Measurements from ENCODE around the gene BCAS3. TPM values are rescaled to one million over a fixed set of nuclear protein-coding genes. Genes with fewer than 3 reads are reported as not detected.

The BCAS3 gene
- polyA plus RNA-seq, 3 donors = 10.3 to 19.1 (median 14.7) TPM

DNA sequence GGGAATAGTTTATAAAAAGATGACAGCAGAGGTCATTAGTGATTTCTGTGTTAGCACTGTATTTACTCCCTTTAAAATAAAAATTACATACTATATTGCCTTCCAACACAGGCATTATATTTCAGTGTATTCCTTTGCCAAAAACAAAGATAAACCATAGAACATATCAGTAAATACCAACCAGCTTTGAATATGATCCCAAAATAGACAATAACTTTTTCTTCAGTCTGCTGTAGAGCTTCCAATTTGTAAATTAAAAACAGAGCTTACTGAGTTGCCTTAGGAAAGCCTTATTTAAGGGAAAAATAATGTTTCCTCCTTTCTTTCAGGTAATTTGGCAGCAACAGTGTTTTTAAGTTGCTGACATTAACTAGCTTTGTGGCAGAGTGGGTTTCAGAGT, 369.9 kb downstream of the BCAS3 start:
- H3K4me2 ChIP-seq (replicated peaks; ENCODE audit: extremely low read depth, low read length, poor library complexity, severe bottlenecking) = no peak overlapping the region
- H3K27me3 Mint-ChIP-seq (ENCODE audit: low read depth in 3 of 3) = peaks cover 0 to 3% (median 0%) of the 10 kb centered on the region in 3 donors
- H3K4me3 ChIP-seq (replicated peaks in 1 of 3; ENCODE audit: low read depth in 2 of 3, low read length in 3 of 3) = no peak overlapping the region
- no peaks in the 10 kb centered on the region for H3K27me3 ChIP-seq (ENCODE audit: control insufficient read depth in 2 of 2, insufficient read depth in 2 of 2, low read length in 2 of 2)
- no peak for DNase-seq
- intact Hi-C loops (cut with micrococcal nuclease) = no loop called here
- no peaks in the 10 kb centered on the region for H3K79me2 ChIP-seq (ENCODE audit: insufficient read depth, low read length)
- H3K36me3 Mint-ChIP-seq = peaks cover 0 to 3% of the 10 kb centered on the region in 2 donors
- no peaks in the 10 kb centered on the region for H3K4me1 Mint-ChIP-seq
- H4K20me1 ChIP-seq (ENCODE audit: insufficient read depth, low read length) = no peaks in the 10 kb centered on the region
- no peak overlapping the region for H2AFZ ChIP-seq (ENCODE audit: insufficient read depth, low read depth, low read length, poor library complexity, severe bottlenecking)
- no peaks in the 10 kb centered on the region for H3K36me3 ChIP-seq (replicated peaks in 1 of 2; ENCODE audit: control insufficient read depth in 1 of 2, insufficient read depth in 2 of 2, low read length in 2 of 2)
- peaks cover 0 to 1% (median 0%) of the 10 kb centered on the region in 7 donors for H3K9me3 Mint-ChIP-seq
- H3K4me3 Mint-ChIP-seq = no peak overlapping the region
- H3K9me3 ChIP-seq (replicated peaks in 1 of 2; ENCODE audit: control insufficient read depth in 1 of 2, insufficient read depth in 1 of 2, low read length in 2 of 2) = no peaks in the 10 kb centered on the region
- no peak overlapping the region for H3K9ac ChIP-seq (ENCODE audit: insufficient read depth, low read length, poor library complexity, severe bottlenecking)
- no peak overlapping the region for H3K27ac ChIP-seq (ENCODE audit: low read depth in 1 of 2, low read length in 2 of 2)
- no peak overlapping the region for H3K27ac Mint-ChIP-seq
- no peak for TF ChIP-seq CTCF (IDR thresholded peaks at IDR 0.05)
- no peaks in the 10 kb centered on the region for H3K4me1 ChIP-seq (ENCODE audit: control insufficient read depth in 1 of 2, insufficient read depth in 2 of 2, low read length in 2 of 2)

DNA sequence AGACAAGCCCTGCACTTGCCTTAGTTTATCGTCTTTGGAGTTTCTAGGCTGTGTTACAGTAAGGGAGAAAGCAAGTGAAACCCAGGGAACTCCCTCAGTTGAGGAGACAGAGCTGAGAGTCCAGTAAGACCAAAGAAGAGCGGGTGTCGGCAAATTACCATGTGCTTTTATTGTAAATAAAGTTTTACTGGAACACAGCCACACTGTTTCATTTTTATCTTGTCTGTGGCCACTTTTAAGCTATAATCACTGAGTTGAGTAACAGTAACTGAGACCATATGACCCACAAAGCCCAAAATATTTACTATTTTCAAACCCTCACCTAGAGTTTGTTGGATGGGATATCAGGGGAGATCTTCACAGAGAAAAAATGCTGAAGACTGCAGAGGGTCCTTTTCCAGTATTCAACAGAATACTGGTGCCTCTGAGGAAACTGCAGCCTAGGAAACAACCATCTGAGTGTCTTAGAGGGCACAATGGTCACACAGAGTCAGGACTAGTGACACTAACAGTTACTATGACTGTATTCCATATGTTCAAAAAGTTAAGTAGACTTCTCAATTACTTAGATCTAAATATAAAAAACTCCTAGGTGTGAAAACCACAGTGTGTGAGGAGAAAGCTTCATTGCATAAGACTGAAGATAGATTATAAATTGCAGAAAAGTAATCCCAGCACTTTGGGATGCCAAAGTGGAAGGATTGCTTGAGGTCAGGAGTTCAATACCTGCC, 370.9 kb downstream of the BCAS3 start:
- Histone ChIP-seq H3K27ac (ENCODE audit: low read depth in 1 of 2, low read length in 2 of 2) (no peak overlapping the region), H3K9me3 (replicated peaks in 1 of 2; ENCODE audit: control insufficient read depth in 1 of 2, insufficient read depth in 1 of 2, low read length in 2 of 2) (no peaks in the 10 kb centered on the region), H3K79me2 (ENCODE audit: insufficient read depth, low read length) (no peaks in the 10 kb centered on the region), H3K36me3 (replicated peaks in 1 of 2; ENCODE audit: control insufficient read depth in 1 of 2, insufficient read depth in 2 of 2, low read length in 2 of 2) (no peaks in the 10 kb centered on the region), H3K4me1 (ENCODE audit: control insufficient read depth in 1 of 2, insufficient read depth in 2 of 2, low read length in 2 of 2) (no peaks in the 10 kb centered on the region), H3K4me2 (replicated peaks; ENCODE audit: extremely low read depth, low read length, poor library complexity, severe bottlenecking) (no peak overlapping the region), H3K9ac (ENCODE audit: insufficient read depth, low read length, poor library complexity, severe bottlenecking) (no peak overlapping the region), H2AFZ (ENCODE audit: insufficient read depth, low read depth, low read length, poor library complexity, severe bottlenecking) (no peak overlapping the region), H3K27me3 (ENCODE audit: control insufficient read depth in 2 of 2, insufficient read depth in 2 of 2, low read length in 2 of 2) (no peaks in the 10 kb centered on the region), H3K4me3 (replicated peaks in 1 of 3; ENCODE audit: low read depth in 2 of 3, low read length in 3 of 3) (no peak overlapping the region), H4K20me1 (ENCODE audit: insufficient read depth, low read length) (no peaks in the 10 kb centered on the region)
- no peak overlapping the region for H3K27ac Mint-ChIP-seq
- no peak for DNase-seq
- H3K9me3 Mint-ChIP-seq = no peaks in the 10 kb centered on the region
- H3K36me3 Mint-ChIP-seq = peaks cover 0 to under 1% of the 10 kb centered on the region in 2 donors
- WGBS (ENCODE audit: insufficient coverage) = 90% methylated on average over 3 of the region's 3 CpGs
- no peak overlapping the region for H3K4me3 Mint-ChIP-seq
- intact Hi-C loops (cut with micrococcal nuclease) = no loop called here
- no peaks in the 10 kb centered on the region for H3K27me3 Mint-ChIP-seq (ENCODE audit: low read depth in 3 of 3)
- TF ChIP-seq CTCF (IDR thresholded peaks at IDR 0.05) = no peak
- no peaks in the 10 kb centered on the region for H3K4me1 Mint-ChIP-seq

Data from CD14-positive monocyte (primary cell).